ENCODE data around the gene FHOD3. TPM values are rescaled to one million over a fixed set of nuclear protein-coding genes. Genes with fewer than 3 reads are reported as not detected.

Gene FHOD3
- 0.34 and 1.9 TPM in 2 replicates for total RNA-seq

DNA sequence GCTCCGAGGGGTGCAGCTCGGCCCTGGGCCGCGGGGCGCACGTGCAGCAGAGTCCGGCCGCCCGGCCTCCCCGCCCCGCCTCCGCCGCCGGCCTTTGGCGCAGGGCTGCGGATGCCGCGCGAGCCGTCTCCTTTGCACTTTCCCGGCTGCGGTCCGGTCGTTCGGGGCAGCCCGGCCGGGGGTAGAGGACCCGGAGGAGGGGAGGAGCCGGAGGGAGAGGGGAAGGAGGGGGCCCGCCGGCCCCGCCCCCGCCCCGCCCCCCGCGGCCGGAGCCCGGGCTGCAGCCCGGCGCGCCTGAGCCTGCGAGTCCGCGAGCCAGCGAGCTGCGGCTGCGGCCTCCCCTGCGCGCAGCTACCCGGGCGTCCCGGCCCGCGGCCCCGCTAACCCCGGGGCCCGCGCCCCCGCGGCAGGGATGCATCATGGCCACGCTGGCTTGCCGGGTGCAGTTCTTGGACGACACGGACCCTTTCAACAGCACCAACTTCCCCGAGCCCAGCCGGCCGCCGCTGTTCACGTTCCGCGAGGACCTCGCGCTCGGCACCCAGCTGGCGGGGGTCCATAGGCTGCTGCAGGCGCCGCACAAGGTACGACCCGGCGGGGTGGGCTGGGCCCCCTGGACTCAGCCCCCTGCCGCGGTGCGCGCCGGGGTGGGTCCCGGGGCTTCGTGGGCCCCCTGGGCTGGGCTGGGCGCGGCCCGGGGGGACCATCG lies at the start of gene FHOD3:
TSS of gene FHOD3 (plus strand) at position 297 of the 709 bp plus-strand sequence. CDS start at position 420, 123 bp downstream.

DNA sequence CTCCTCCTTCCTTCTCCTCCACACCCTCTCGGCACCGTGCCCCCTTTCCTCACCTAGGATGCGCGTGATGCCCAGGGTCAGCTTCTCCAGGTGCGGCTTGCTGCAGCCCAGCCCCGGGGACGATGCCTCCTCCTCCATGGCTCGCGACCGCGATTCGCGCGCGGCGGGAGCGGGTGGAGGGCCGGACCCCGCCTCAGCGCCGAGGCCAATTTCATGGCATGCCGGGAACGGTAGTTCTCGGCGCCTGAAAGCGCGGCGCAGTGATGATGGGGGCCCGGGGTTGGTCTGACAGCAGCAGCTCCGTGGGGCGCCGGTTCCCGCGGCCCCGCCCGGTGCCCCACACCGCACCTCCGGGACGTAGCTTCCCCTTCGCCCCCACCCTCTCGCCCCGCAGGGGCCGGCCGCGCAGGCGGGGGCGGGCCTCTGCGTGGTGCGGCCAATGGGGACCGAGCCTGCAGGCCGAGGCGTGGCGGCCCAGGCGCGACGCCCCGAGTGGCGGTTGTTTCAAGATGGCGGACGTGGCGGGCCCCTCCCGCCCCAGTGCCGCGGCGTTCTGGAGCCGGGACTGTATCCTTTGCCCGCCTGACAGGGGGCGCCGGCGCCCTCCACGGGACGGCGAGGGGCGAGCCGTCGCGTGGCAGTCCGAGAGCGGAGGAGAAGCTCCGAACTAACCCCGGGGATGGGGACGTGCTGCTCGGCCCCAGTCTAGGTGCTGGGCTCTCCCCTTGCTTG lies 531.3 kb downstream of the FHOD3 start, which contains the start of the genes KIAA1328 and TPGS2:
TSS of gene KIAA1328 (plus strand) at position 498 of the 732 bp plus-strand sequence. CDS start at position 510, 12 bp downstream.
TSS of gene TPGS2 (minus strand) at position 373 of the 732 bp plus-strand sequence. CDS start at position 138, 235 bp downstream.

Other genes starting within 250 kb of the FHOD3 start
- gene RPRD1A, start 230.2 kb upstream of the FHOD3 start, total RNA-seq = 18.2 and 23.5 TPM in 2 replicates
- 45.1 and 47.8 TPM in 2 replicates for gene SLC39A6, start 168.4 kb upstream of the FHOD3 start, total RNA-seq
- 39.3 and 43.7 TPM in 2 replicates for gene ELP2, start 167.8 kb upstream of the FHOD3 start, total RNA-seq
- gene MOCOS, start 110.2 kb upstream of the FHOD3 start, total RNA-seq = 3.1 and 3.2 TPM in 2 replicates

All from pericardium fibroblast (primary cell).